K562 (cell line): ENCODE measurements around the gene MAP2K7. TPM values are rescaled to one million over a fixed set of nuclear protein-coding genes. Genes with fewer than 3 reads are reported as not detected.

Experiments used
- BCOR ChIP-seq: fragments of 450-650 bp; IDR thresholded peaks from 2 replicates; pipeline ENCODE4 v1.6.1; 2016
- BDP1 ChIP-seq: IDR thresholded peaks from 3 replicates; pipeline ENCODE4 v1.6.1; 2011; ENCODE audit not compliant: insufficient read length, insufficient read depth
- CREM ChIP-seq: IDR thresholded peaks from 2 replicates; pipeline ENCODE4 v1.6.1; 2014; ENCODE audit warnings: antibody characterized with exemption, low read depth
- DACH1 ChIP-seq: fragments of 450-650 bp; IDR thresholded peaks from 2 replicates; pipeline ENCODE4 v1.6.1; 2018; ENCODE audit not compliant: partially characterized antibody
- HMBOX1 ChIP-seq: sonication (generic); IDR thresholded peaks from 2 replicates; pipeline ENCODE4 v1.6.1; 2016
- NCOA1 ChIP-seq: fragments of 450-650 bp; IDR thresholded peaks from 2 replicates; pipeline ENCODE4 v1.6.1; 2016; ENCODE audit warnings: low read depth
- NR4A1 ChIP-seq, 2 experiments: fragments of 250-450 bp in 1 of 2; fragments of 450-650 bp in 1 of 2; sonication (Bioruptor Pico) in 1 of 2; IDR thresholded peaks; 2 replicates each; pipeline versions ENCODE4 v1.4.0 to v1.6.1; 2016 to 2020; ENCODE audit warnings: mild to moderate bottlenecking in 2 of 2, missing compliant biosample characterization in 1 of 2, missing genetic modification characterization in 1 of 2, moderate library complexity in 1 of 2
- PPARD ChIP-seq: fragments of 250-450 bp; sonication (Bioruptor Pico); IDR thresholded peaks from 2 replicates; pipeline ENCODE4 v1.8.0; 2022; ENCODE audit warnings: inconsistent platforms, mild to moderate bottlenecking, moderate library complexity
- RCOR1 ChIP-seq, 2 experiments: IDR thresholded peaks; 2 replicates each; pipeline ENCODE4 v1.6.1; 2012; ENCODE audit warnings: low read depth in 2 of 2, low read length in 2 of 2, borderline replicate concordance in 1 of 2, improper control_type of control experiment in 1 of 2
- RFX1 ChIP-seq: fragments of 450-650 bp; IDR thresholded peaks from 2 replicates; pipeline ENCODE4 v1.6.1; 2016; ENCODE audit warnings: mild to moderate bottlenecking, moderate library complexity
- SIRT6 ChIP-seq: IDR thresholded peaks from one replicate; pipeline ENCODE4 v1.6.1; 2012; ENCODE audit warnings: low read depth, mild to moderate bottlenecking, control low read depth, inconsistent platforms, low read length, moderate library complexity
- SMARCC2 ChIP-seq: fragments of 450-650 bp; IDR thresholded peaks from 2 replicates; pipeline ENCODE4 v1.6.1; 2017; ENCODE audit warnings: antibody characterized with exemption, moderate library complexity, mild to moderate bottlenecking, low read depth
- TAF1 ChIP-seq: IDR thresholded peaks from 2 replicates; pipeline ENCODE4 v1.6.1; 2011; ENCODE audit warnings: mild to moderate bottlenecking, low read length, moderate library complexity; ENCODE audit not compliant: insufficient read depth, control insufficient read depth, severe bottlenecking; ENCODE audit errors: extremely low read depth
- TCF7 ChIP-seq: sonication (generic); IDR thresholded peaks from 2 replicates; pipeline ENCODE4 v1.6.1; 2016; ENCODE audit warnings: antibody characterized with exemption, borderline replicate concordance
- UBTF ChIP-seq, 2 experiments: IDR thresholded peaks; 2 replicates each; pipeline ENCODE4 v1.6.1; 2012; ENCODE audit warnings: improper control_type of control experiment in 2 of 2, low read depth in 2 of 2, low read length in 2 of 2, borderline replicate concordance in 1 of 2
- ZFP91 ChIP-seq: sonication (generic); formaldehyde crosslinking; IDR thresholded peaks from 2 replicates; pipeline ENCODE4 v1.8.0; 2022; ENCODE audit warnings: mild to moderate bottlenecking, missing genetic modification reagents
- ZKSCAN1 ChIP-seq: fragments of 150-350 bp; IDR thresholded peaks from 2 replicates; pipeline ENCODE4 v1.6.1; 2016; ENCODE audit warnings: low read depth, low read length
- ZNF124 ChIP-seq: sonication (generic); formaldehyde crosslinking; IDR thresholded peaks from 2 replicates; pipeline ENCODE4 v1.8.1; 2022; ENCODE audit warnings: missing genetic modification reagents
- ZNF316 ChIP-seq: fragments of 450-650 bp; IDR thresholded peaks from 2 replicates; pipeline ENCODE4 v1.6.1; 2016
- ZNF551 ChIP-seq: fragments of 250-450 bp; sonication (Bioruptor Pico); IDR thresholded peaks from 2 replicates; pipeline ENCODE4 v1.5.0; 2021; ENCODE audit warnings: mild to moderate bottlenecking, moderate library complexity
- polyA plus RNA-seq, 8 experiments: library from polyadenylated mRNA; depleted of rRNA in 4 of 8; stranded (reverse) in 5 of 8; unstranded in 3 of 8; fragments of >200 nt; fragmentation: Nextera tagmentation in 2 of 8; fragmentation: Illumina TruSeq in 1 of 8; extraction: Ambion mirVana in 2 of 8; extraction: Trizol in 1 of 8; gene quantifications; 2 replicates each; pipeline versions ENCODE4 v1.2.1 to v1.2.3, GENCODE V29; 2011 to 2014; ENCODE audit warnings: inconsistent platforms in 1 of 8, missing spikeins in 1 of 8
- total RNA-seq, 7 experiments: library from RNA; depleted of rRNA in 6 of 7; stranded (reverse); fragments of >200 nt in 6 of 7; fragmentation: Illumina TruSeq in 2 of 7; extraction: Trizol in 2 of 7; gene quantifications; 2 replicates each; pipeline versions ENCODE4 v1.2.1 to v1.2.3, GENCODE V29; 2011 to 2021; ENCODE audit warnings: low replicate concordance in 1 of 7
- TF ChIP-seq, protein P1 (sequence below): fragments of 250-450 bp; sonication (Bioruptor Pico); IDR thresholded peaks from 2 replicates; pipeline ENCODE4 v1.5.0; 2021
- TF ChIP-seq, protein P2 (sequence below): fragments of 250-450 bp; sonication (Bioruptor Pico); IDR thresholded peaks from 2 replicates; pipeline ENCODE4 v1.5.0; 2021

The MAP2K7 gene
- total and polyA plus RNA-seq, 9 of the 15 experiments (the other 6 are each of a cell fraction or from before 2014, with no cell fraction given): 0.51 to 45.8 (median 14.1) TPM

- TF ChIP-seq ZFP91 (peak; percentile 57; the same call in 1 of the 2 replicates), BDP1 (no peak), NCOA1 (peak; percentile 62; the same call in 1 of the 2 replicates), UBTF (IDR thresholded peaks at IDR 0.05; ENCODE audit: borderline replicate concordance in 1 of 2, low read depth in 2 of 2, low read length in 2 of 2) (no peak), BCOR (peak; percentile 64), ZNF551 (CRISPR knock-in tag) (no peak), SMARCC2 (no peak), PPARD (no peak), TCF7 (no peak), RFX1 (no peak), ZNF124 (CRISPR knock-in tag) (no peak), ZKSCAN1 (no peak), HMBOX1 (no peak), TAF1 (peak; percentile 61), CREM (peak; percentile 38), SIRT6 (no peak), DACH1 (no peak), NR4A1 (CRISPR knock-in tag; IDR thresholded peaks at IDR 0.05) (0 out of 2 replicates have a peak, but pooled peaks have one; percentile 14), NR4A1 (tag; IDR thresholded peaks at IDR 0.05) (0 out of 2 replicates have a peak, but pooled peaks have one; percentile 21), RCOR1 (IDR thresholded peaks at IDR 0.05; ENCODE audit: borderline replicate concordance in 1 of 2, low read depth in 2 of 2, low read length in 2 of 2) (peak in 1 of 2 experiments; percentile 48; a peak in 2 of 4 replicates), ZNF316 (no peak)
- TF ChIP-seq, protein P1, sequence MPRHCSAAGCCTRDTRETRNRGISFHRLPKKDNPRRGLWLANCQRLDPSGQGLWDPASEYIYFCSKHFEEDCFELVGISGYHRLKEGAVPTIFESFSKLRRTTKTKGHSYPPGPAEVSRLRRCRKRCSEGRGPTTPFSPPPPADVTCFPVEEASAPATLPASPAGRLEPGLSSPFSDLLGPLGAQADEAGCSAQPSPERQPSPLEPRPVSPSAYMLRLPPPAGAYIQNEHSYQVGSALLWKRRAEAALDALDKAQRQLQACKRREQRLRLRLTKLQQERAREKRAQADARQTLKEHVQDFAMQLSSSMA (CRISPR knock-in tag): no peak
- TF ChIP-seq, protein P2, sequence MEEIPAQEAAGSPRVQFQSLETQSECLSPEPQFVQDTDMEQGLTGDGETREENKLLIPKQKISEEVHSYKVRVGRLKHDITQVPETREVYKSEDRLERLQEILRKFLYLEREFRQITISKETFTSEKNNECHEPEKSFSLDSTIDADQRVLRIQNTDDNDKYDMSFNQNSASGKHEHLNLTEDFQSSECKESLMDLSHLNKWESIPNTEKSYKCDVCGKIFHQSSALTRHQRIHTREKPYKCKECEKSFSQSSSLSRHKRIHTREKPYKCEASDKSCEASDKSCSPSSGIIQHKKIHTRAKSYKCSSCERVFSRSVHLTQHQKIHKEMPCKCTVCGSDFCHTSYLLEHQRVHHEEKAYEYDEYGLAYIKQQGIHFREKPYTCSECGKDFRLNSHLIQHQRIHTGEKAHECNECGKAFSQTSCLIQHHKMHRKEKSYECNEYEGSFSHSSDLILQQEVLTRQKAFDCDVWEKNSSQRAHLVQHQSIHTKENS: no peak
These were observed 17.0 kb downstream of the MAP2K7 start (continued) for GRCh38 chr19:7920519-7921301.
